Thyroid gland (tissue), 4 donors: ENCODE measurements around the gene CNGA4.

Source experiments
- CTCF ChIP-seq, 6 experiments: fragments of 200-600 bp in 3 of 6; fragments of 450-650 bp in 3 of 6; sonication (generic) in 3 of 6; IDR thresholded peaks; one replicate each; pipeline ENCODE4 v1.5.1; 2016 to 2019; ENCODE audit warnings: antibody characterized with exemption in 6 of 6, mild to moderate bottlenecking in 2 of 6, inconsistent platforms in 1 of 6, moderate library complexity in 1 of 6
- POLR2A ChIP-seq, 2 donors: fragments of 450-650 bp; IDR thresholded peaks; one replicate each; pipeline ENCODE4 v1.6.1; 2017; ENCODE audit warnings: antibody characterized with exemption in 2 of 2, mild to moderate bottlenecking in 2 of 2, moderate library complexity in 1 of 2

- no peak for TF ChIP-seq POLR2A (IDR thresholded peaks at IDR 0.05)
- TF ChIP-seq CTCF (IDR thresholded peaks at IDR 0.05), result no peak
Observed at GRCh38 chr11:6258141-6258540, 19.3 kb downstream of the CNGA4 start.
